ENCODE results near the gene FBXW12.
"Not testable (repeated sequence)": the region's sequence is repeated elsewhere in the genome, so short reads cannot be mapped to it uniquely, and the experiment has no call there.

DNA sequence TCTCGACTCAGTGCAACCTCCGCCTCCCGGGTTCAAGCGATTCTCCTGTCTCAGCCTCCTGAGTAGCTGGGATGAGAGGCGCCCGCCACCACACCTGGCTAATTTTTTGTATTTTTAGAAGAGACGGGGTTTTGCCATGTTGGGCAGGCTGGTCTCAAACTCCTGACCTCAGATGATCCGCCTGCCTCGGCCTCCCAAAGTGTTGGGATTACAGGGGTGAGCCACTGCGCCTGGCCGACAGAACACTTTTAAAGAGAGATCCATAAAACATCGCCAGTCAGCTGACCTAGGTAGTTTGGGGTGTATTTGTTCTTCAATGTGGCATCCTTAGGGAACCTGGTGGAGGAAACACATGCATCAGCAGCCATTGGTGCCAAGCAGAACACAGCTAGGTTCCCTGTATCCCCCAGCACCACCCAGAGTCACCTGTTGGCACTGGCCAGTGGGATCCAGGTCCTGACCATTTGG lies 29.4 kb downstream of the FBXW12 start:
- not testable (repeated sequence) for TF ChIP-seq YY1 (IDR thresholded peaks at IDR 0.05; ENCODE audit: insufficient read depth, insufficient read length); ZNF274 (IDR thresholded peaks at IDR 0.05; ENCODE audit: low read depth, low read length)
